HCT116 (cell line): ENCODE results near the gene ARL4C. TPM values are rescaled to one million over a fixed set of nuclear protein-coding genes. Genes with fewer than 3 reads are reported as not detected.

Experiments
- ATAC-seq: fragments of 200-7000 bp; cut with Tn5 transposase; 2 replicates; pipeline ENCODE4 v1.9.1; 2020; ENCODE audit warnings: mild to moderate bottlenecking, moderate library complexity
- BruUV-seq: library from RNA; stranded (reverse); fragments of 400-500 nt; replicated peaks from 2 replicates; lab custom pipeline; 2021; lab: Mats Ljungman, UMichigan
- CTCF ChIA-PET: fragments of 300-600 bp; sonication (Branson Sonifier 250); formaldehyde crosslinking; loops from one replicate; lab custom pipeline; 2021; ENCODE audit warnings: antibody characterized with exemption; lab: Charles Lee
- POLR2A ChIA-PET: fragments of 300-600, 350-600 bp; sonication (Branson Sonifier 250); formaldehyde crosslinking; loops from one replicate; lab custom pipeline; 2021; ENCODE audit warnings: antibody characterized with exemption; lab: Charles Lee
- RAD21 ChIA-PET, 2 experiments: fragments of 300-600 bp; sonication (Branson Sonifier 250); formaldehyde crosslinking; loops; one replicate each; lab custom pipeline; 2023; ENCODE audit warnings: low total read pairs in 2 of 2; ENCODE audit not compliant: uncharacterized antibody in 2 of 2, unreplicated experiment in 2 of 2, low non-redundant PET in 1 of 2; lab: Charles Lee
- DNase-seq: peaks from one replicate; pipeline ENCODE4 v3.0.0-alpha.2; 2010; ENCODE audit warnings: low read depth, low spot score
- H2AFZ ChIP-seq: fragments of 200-600 bp; shearing (Covaris generic), sonication (generic); 2 replicates; pipeline ENCODE4 v1.6.1; 2017; ENCODE audit warnings: low read depth, mixed run types, mixed read lengths, antibody characterized with exemption, low read length; ENCODE audit not compliant: poor library complexity, severe bottlenecking
- H3K27ac ChIP-seq: 2 replicates; pipeline ENCODE4 v1.5.1; 2012; ENCODE audit warnings: low read depth, low read length
- H3K27me3 ChIP-seq: fragments of 200-600 bp; sonication (generic); 2 replicates; pipeline ENCODE4 v1.6.1; 2016; ENCODE audit warnings: mixed run types, low read length, mixed read lengths; ENCODE audit not compliant: insufficient read depth
- H3K36me3 ChIP-seq, 2 experiments: fragments of 200-500 bp in 1 of 2; fragments of 200-600 bp in 1 of 2; sonication (Bioruptor generic) in 1 of 2; sonication (generic) in 1 of 2; 2 replicates each; pipeline versions ENCODE4 v1.5.1 to v1.6.1; 2014 to 2016; ENCODE audit warnings: low read length in 2 of 2, inconsistent platforms in 1 of 2, mixed read lengths in 1 of 2, mixed run types in 1 of 2; ENCODE audit not compliant: insufficient read depth in 2 of 2, control insufficient read depth in 1 of 2
- H3K4me1 ChIP-seq, 2 experiments: fragments of 200-600 bp in 1 of 2; sonication (generic) in 1 of 2; 2 replicates each; pipeline versions ENCODE4 v1.5.1 to v1.6.1; 2012 to 2017; ENCODE audit warnings: low read length in 2 of 2, inconsistent platforms in 1 of 2, mild to moderate bottlenecking in 1 of 2, mixed read lengths in 1 of 2, mixed run types in 1 of 2, moderate library complexity in 1 of 2; ENCODE audit not compliant: insufficient read depth in 2 of 2, control insufficient read depth in 1 of 2
- H3K4me2 ChIP-seq: fragments of 200-600 bp; sonication (generic); 2 replicates; pipeline ENCODE4 v1.6.1; 2017; ENCODE audit warnings: mixed run types, low read length, mixed read lengths
- H3K4me3 ChIP-seq, 2 experiments: fragments of 200-600 bp in 1 of 2; sonication (generic) in 1 of 2; replicated peaks in 1 of 2; 2 replicates each; pipeline ENCODE4 v1.5.1; 2011 to 2016; ENCODE audit warnings: low read length in 2 of 2, control low read depth in 1 of 2, low read depth in 1 of 2, mild to moderate bottlenecking in 1 of 2, mixed read lengths in 1 of 2, mixed run types in 1 of 2
- H3K79me2 ChIP-seq: fragments of 200-600 bp; sonication (generic); 2 replicates; pipeline ENCODE4 v1.6.1; 2017; ENCODE audit warnings: mild to moderate bottlenecking, mixed run types, low read length, moderate library complexity, mixed read lengths; ENCODE audit not compliant: insufficient read depth
- H3K9ac ChIP-seq: fragments of 200-600 bp; sonication (generic); 2 replicates; pipeline ENCODE4 v1.6.1; 2016; ENCODE audit warnings: low read length, mixed read lengths
- H3K9me2 ChIP-seq: fragments of 200-600 bp; sonication (generic), shearing (Covaris generic); 2 replicates; pipeline ENCODE4 v1.6.1; 2017; ENCODE audit warnings: mixed run types, mild to moderate bottlenecking, moderate library complexity; ENCODE audit not compliant: insufficient read depth
- H3K9me3 ChIP-seq, 2 experiments: fragments of 200-500 bp in 1 of 2; fragments of 200-600 bp in 1 of 2; sonication (Bioruptor generic) in 1 of 2; sonication (generic) in 1 of 2; 2 replicates each; pipeline ENCODE4 v1.6.1; 2014 to 2017; ENCODE audit warnings: low read length in 2 of 2, mixed read lengths in 2 of 2, inconsistent platforms in 1 of 2, low read depth in 1 of 2, mild to moderate bottlenecking in 1 of 2, mixed run types in 1 of 2, moderate library complexity in 1 of 2; ENCODE audit not compliant: control insufficient read depth in 1 of 2, insufficient read depth in 1 of 2
- H4K20me1 ChIP-seq: fragments of 200-600 bp; sonication (generic), shearing (Covaris generic); 2 replicates; pipeline ENCODE4 v1.6.1; 2017; ENCODE audit warnings: mixed run types, mild to moderate bottlenecking, moderate library complexity; ENCODE audit not compliant: insufficient read depth
- CBX3 ChIP-seq: IDR thresholded peaks from 2 replicates; pipeline ENCODE4 v1.6.1; 2012; ENCODE audit warnings: low read depth
- CEBPB ChIP-seq: IDR thresholded peaks from 2 replicates; pipeline ENCODE4 v1.6.1; 2012; ENCODE audit warnings: low read depth
- CTCF ChIP-seq, 3 experiments: fragments of 200-600 bp in 1 of 3; sonication (generic) in 1 of 3; IDR thresholded peaks in 2 of 3; conservative IDR thresholded peaks in 1 of 3; 2 replicates each; pipeline ENCODE4 v1.5.1; 2012 to 2017; ENCODE audit warnings: low read depth in 2 of 3, low read length in 2 of 3, antibody characterized with exemption in 1 of 3, borderline replicate concordance in 1 of 3, control low read depth in 1 of 3, mild to moderate bottlenecking in 1 of 3, mixed read lengths in 1 of 3, mixed run types in 1 of 3, moderate library complexity in 1 of 3; ENCODE audit not compliant: insufficient read depth in 1 of 3
- EGR1 ChIP-seq: IDR thresholded peaks from 2 replicates; pipeline ENCODE4 v1.6.1; 2012; ENCODE audit warnings: low read depth
- ELF1 ChIP-seq: IDR thresholded peaks from 2 replicates; pipeline ENCODE4 v1.6.1; 2012; ENCODE audit warnings: low read depth, borderline replicate concordance
- EZH2 ChIP-seq: fragments of 200-600 bp; sonication (generic); IDR thresholded peaks from 2 replicates; pipeline ENCODE4 v1.6.1; 2017; ENCODE audit warnings: antibody characterized with exemption, mixed run types
- EZH2phosphoT487 ChIP-seq: fragments of 200-600 bp; IDR thresholded peaks from 2 replicates; pipeline ENCODE4 v1.6.1; 2018; ENCODE audit warnings: antibody characterized with exemption, borderline replicate concordance
- JUND ChIP-seq: IDR thresholded peaks from 2 replicates; pipeline ENCODE4 v1.6.1; 2012
- MAX ChIP-seq: IDR thresholded peaks from 2 replicates; pipeline ENCODE4 v1.6.1; 2012
- POLR2A ChIP-seq: IDR thresholded peaks from 2 replicates; pipeline ENCODE4 v1.7.0; 2011; ENCODE audit warnings: borderline replicate concordance; ENCODE audit not compliant: insufficient read depth, insufficient read length; ENCODE audit errors: extremely low read depth
- POLR2AphosphoS5 ChIP-seq: IDR thresholded peaks from 2 replicates; pipeline ENCODE4 v1.6.1; 2011; ENCODE audit warnings: mild to moderate bottlenecking, low read depth, low read length, moderate library complexity
- RAD21 ChIP-seq: IDR thresholded peaks from 2 replicates; pipeline ENCODE4 v1.6.1; 2012; ENCODE audit warnings: low read depth, mild to moderate bottlenecking
- REST ChIP-seq: IDR thresholded peaks from 2 replicates; pipeline ENCODE4 v1.6.1; 2012; ENCODE audit warnings: low read depth
- SIN3A ChIP-seq: IDR thresholded peaks from 2 replicates; pipeline ENCODE4 v1.6.1; 2012; ENCODE audit warnings: low read depth
- SP1 ChIP-seq: IDR thresholded peaks from 2 replicates; pipeline ENCODE4 v1.6.1; 2012; ENCODE audit warnings: low read depth
- TCF7L2 ChIP-seq: IDR thresholded peaks from 2 replicates; pipeline ENCODE4 v1.7.0; 2011; ENCODE audit warnings: borderline replicate concordance, inconsistent platforms; ENCODE audit not compliant: insufficient read depth, insufficient read length; ENCODE audit errors: extremely low read depth
- YY1 ChIP-seq: IDR thresholded peaks from 2 replicates; pipeline ENCODE4 v1.6.1; 2011; ENCODE audit warnings: low read length, low read depth, moderate library complexity, mild to moderate bottlenecking; ENCODE audit not compliant: insufficient replicate concordance; ENCODE audit errors: extremely low read depth
- ZBTB33 ChIP-seq: IDR thresholded peaks from 2 replicates; pipeline ENCODE4 v1.6.1; 2011; ENCODE audit warnings: mild to moderate bottlenecking, low read length, moderate library complexity; ENCODE audit not compliant: insufficient replicate concordance; ENCODE audit errors: extremely low read depth
- intact Hi-C: fragments of 100-400 bp; cut with micrococcal nuclease; formaldehyde crosslinking; loops from 2 replicates; pipeline ENCODE4 v1.10.0; 2022
- total RNA-seq: library from RNA; stranded (reverse); gene quantifications from one replicate; pipeline ENCODE4 v1.2.1, GENCODE V29; 2021; ENCODE audit not compliant: unreplicated experiment

ARL4C gene
- total RNA-seq, 1 experiment from 2014 or later, result 4.1 TPM

GRCh38 chr2:234451242-234451641 lies 45.6 kb downstream of the ARL4C start:
- no peak overlapping the region for H3K4me3 ChIP-seq
- H3K36me3 ChIP-seq, result no peaks in the 10 kb centered on the region
- H3K9ac ChIP-seq, result no peak overlapping the region
- intact Hi-C loops, result no loop called here
- DNase-seq (no peak), ATAC-seq (no peak)
- no peak overlapping the region for H3K4me2 ChIP-seq
- TF ChIP-seq MAX (no peak), REST (no peak), CTCF (IDR thresholded peaks at IDR 0.05 in 2 of 3, conservative IDR thresholded peaks at IDR 0.05 in 1 of 3; ENCODE audit: borderline replicate concordance in 1 of 3, insufficient read depth in 1 of 3, low read depth in 2 of 3, low read length in 2 of 3) (no peak), TCF7L2 (no peak), CEBPB (no peak), YY1 (no peak), POLR2AphosphoS5 (no peak), EGR1 (no peak), SP1 (no peak), RAD21 (no peak), SIN3A (no peak), POLR2A (no peak), EZH2 (no peak), ZBTB33 (no peak), ELF1 (no peak), EZH2phosphoT487 (no peak), CBX3 (no peak), JUND (no peak)
- POLR2A ChIA-PET, result no interaction called here
- H3K4me1 ChIP-seq, result peaks cover 0 to 4% of the 10 kb centered on the region in 2 experiments; a peak in 1 of 4 replicates
- H3K9me3 ChIP-seq, result no peaks in the 10 kb centered on the region
- no peaks in the 10 kb centered on the region for H3K27me3 ChIP-seq
- RAD21 ChIA-PET, result no interaction called here
- no peaks in the 10 kb centered on the region for H3K9me2 ChIP-seq
- CTCF ChIA-PET, result no interaction called here
- no peak overlapping the region for H3K27ac ChIP-seq
- no peak overlapping the region for H2AFZ ChIP-seq
- no peaks in the 10 kb centered on the region for H3K79me2 ChIP-seq
- BruUV-seq, result no TSS peak
- H4K20me1 ChIP-seq, result no peaks in the 10 kb centered on the region
